IPS-NIHi7 (cell line): Measurements from ENCODE around the gene ADK.
"Not testable (repeated sequence)": the region's sequence is repeated elsewhere in the genome, so short reads cannot be mapped to it uniquely, and the experiment has no call there.

Source experiments
- DNase-seq: peaks from one replicate; pipeline ENCODE4 v3.0.0; 2012; ENCODE audit warnings: mixed read lengths; ENCODE audit errors: extremely low spot score

Gene ADK

DNA sequence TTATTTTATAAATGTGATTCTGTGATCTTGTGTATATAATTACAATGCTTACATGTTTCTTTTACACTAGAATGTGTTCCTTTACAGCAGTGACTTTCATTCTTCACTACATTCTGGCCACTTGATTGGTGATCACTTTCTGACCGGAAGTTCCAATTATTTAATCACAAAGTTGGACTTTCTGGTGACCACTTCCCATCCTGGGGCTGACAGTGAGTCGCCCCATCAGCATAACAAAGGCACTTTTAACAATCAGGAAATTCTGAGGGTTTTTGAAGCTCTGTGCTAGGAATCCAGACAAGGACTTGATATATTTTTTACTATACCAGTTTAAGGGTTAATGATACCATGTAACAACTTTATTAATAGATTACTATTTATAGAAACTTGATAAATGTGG, 393.1 kb downstream of the ADK start:
- DNase-seq, result peak; percentile 23

DNA sequence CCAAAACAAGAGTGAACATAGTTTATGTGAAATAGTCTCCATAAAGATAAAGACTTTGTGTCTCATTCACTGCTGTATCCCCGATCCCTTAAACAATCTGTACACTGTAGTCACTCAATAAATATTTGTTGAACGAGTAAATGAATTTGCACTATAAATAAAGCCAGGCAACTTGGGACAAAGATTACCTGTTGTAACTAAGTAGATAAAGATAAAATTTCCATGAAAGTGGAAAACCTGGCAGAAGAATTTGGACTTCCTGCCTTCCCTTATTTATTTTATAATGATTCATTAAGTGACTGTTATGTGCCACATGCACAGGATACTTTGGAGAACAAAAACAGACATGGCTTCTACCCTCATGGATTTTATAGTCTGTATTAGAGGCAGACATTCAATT, 397.7 kb downstream of the ADK start:
- DNase-seq, result no peak

DNA sequence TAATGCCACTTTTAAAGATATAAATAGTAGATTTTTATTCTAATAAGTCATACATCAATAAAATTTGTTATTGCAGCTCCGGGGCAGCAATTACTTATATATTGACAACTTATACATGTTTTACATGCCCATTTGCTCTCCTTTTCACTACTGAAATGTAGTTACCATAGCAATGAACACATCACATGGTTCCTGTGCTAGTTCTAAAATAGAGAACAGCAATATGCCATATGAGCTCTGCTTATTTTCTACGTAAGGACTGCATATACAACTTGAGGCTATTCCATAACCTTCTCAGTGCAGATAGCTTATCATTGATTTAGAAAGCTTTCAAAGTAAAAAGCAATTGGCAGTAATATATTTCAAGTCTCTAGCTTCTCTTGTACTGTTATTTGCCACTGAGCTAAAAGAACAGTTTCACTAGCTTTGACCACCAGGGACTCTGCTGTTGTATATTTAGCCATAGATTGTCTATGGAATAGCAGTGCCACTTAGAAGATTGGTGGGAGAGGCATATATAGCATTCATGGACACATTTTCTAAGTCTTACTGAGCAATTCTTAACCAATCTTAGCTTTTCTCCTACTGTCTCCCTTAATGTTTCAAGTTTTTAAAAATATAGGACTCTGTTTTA, 405.2 kb downstream of the ADK start:
- no peak for DNase-seq

DNA sequence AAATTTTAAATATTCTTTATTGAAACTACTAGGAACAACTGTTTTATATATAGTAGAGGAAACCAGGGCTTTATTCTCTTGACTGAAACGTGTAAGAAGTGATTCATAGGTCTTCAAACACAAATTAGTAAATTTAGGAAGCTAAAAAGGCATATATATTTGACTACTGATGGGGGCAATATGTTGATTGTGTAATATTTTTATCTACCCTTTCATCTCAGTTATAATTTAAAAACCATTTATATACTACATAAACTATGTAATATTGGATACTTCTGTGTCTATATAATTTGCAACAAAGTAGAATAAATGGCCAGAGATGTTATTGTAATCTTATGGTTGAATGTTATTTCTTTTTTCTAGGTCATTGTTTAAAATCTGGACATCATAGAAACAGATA, 406.1 kb downstream of the ADK start:
- DNase-seq, result no peak

DNA sequence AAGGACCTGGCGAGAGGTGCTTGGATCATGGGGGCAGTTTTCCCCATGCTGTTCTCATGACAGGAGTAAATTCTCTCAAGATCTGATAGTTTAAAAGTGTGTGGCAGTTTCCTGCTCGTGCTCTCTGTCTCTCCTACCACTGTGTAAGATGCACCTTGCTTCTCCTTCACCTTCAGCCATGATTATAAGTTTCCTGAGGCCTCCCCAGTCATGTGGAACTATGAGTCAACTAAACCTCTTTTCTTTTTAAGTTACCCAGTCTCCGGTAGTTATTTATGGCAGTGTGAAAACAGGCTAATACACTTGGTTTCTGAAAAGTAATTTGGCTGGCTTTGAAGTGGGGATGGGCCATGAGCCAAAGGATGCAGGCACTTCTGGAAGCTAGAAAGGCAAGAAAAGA, 407.4 kb downstream of the ADK start:
- no peak for DNase-seq

DNA sequence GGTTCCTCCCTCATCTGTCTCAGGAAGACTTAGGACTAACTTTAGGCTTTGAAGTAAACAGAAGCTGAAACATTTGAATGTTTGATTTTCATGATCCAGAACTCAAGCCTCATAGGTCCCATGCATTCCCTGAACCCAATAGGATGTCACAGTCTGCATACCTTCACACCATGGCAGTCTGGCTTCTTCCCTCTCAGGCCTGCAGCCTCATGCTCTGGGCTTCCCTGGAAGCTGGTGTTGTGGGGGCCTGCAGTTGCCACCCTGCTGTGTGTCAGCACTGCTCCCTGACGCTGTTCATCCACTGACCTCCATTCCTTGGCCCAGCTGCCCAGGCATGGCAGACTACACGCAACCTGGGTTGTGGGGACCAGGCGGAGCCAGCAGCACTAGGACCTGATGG, 407.9 kb downstream of the ADK start:
- peak; percentile 14 for DNase-seq

DNA sequence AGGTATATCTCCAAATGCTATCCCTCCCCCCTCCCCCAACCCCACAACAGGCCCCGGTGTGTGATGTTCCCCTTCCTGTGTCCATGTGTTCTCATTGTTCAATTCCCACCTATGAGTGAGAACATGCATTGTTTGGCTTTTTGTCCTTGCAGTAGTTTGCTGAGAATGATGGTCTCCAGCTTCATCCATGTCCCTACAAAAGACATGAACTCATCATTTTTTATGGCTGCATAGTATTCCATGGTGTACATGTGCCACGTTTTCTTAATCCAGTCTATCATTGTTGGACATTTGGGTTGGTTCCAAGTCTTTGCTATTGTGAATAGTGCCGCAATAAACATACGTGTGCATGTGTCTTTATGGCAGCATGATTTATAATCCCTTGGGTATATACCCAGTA, 417.9 kb downstream of the ADK start:
- not testable (repeated sequence) for DNase-seq

DNA sequence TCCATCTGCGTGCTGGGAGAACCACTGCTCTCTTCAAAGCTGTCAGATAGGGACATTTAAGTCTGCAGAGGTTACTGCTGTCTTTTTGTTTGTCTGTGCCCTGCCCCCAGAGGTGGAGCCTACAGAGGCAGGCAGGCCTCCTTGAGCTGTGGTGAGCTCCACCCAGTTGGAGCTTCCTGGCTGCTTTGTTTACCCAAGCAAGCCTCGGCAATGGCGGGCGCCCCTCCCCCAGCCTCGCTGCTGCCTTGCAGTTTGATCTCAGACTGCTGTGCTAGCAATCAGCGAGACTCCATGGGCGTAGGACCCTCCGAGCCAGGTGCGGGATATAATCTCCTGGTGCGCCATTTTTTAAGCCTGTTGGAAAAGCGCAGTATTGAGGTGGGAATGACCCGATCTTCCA, 422.5 kb downstream of the ADK start:
- DNase-seq, result not testable (repeated sequence)

DNA sequence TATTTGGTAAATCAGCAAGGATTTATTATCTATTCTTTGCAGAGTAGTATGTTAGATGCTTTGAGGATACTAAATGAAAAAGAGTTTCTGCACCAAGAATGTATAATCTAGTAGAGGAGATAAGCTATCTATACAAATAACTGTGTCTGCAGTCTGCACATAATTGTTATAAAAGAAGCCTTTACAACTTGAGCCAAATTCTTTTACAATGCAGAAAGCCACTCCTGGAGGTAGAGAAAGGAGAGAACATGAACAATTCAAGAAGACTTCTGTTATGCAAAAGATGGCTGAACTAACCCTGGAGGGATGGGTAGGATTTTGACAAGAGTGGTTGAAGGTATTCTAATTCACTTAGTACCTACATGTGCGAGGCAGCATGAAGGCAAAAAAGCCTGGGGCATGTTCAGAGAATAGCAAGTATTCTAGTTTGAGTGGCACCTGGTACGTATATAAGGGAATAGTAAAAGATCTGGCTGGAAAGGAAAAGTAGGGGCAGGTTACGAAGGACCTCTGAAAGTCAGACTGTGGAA, 424.2 kb downstream of the ADK start:
- peak; percentile 9 for DNase-seq

DNA sequence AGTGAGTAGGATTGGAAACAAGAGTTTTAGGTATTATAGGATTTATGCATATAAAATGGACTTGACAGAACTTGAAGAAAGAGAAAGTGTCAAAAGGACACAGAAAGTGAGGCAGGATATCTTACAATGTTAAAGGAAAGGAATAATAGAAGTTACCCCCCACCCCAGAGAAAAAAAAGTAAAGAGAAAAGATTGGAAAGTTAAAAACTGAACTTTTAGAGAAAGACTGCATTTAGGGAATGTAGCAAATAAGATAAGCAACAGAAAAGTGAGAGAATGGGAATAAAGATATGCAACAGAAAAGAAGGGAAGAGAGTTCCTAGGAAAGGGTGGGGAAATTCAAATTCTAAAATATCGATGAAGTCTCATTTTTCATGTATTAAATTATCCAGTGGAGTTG, 424.9 kb downstream of the ADK start:
- DNase-seq, result no peak

DNA sequence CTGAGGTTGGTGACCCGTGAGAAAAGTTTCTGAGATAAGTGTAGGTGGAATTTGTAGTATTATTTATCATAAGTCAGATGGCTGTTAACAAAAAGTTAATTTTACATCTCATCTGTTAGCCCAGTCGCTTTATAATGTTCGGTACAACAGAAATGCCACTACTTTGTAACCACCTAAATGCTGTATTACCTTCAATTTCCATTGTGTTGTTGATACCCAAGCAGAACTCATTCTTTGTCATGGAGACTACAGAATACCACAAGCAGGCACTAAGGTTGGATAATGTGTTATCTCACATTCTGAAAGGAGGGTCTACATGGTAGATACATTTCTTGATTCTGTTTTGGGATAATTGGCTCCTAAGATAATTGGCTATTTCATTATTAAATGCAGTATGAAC, 425.6 kb downstream of the ADK start:
- DNase-seq, result no peak

DNA sequence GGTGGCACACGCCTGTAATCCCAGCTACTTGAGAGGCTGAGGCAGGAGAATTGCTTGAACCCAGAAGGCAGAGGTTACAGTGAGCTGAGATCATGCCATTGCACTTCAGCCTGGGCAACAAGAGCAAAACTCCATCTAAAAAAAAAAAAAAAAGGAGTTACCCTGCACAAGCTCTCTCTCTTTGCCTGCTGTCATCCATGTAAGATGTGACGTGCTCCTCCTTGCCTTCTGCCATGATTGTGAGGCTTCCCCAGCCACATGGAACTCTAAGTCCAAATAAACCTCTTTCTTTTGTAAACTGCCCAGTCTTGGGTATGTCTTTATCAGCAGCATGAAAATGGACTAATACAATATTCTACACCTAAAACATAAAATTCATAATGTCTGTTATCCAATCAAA, 429.4 kb downstream of the ADK start:
- DNase-seq, result not testable (repeated sequence)

DNA sequence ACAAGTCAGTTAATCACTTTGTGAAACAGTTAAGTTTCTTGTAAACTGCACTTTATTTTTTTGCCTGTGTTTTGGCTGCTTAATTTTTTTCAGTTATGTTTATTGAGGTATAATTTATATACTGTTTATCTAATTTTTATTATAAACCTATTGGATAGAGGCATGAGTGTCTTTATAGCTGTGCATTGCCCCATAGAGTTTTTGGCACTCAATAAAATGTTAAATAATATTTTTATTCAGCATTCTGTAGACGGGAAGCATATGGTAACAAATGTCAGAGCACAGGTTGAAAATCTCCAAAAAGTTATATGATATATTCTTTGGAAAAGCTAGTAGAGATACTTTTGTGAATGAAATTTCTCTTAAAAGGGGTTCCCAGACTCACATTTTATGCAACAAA, 431.5 kb downstream of the ADK start:
- no peak for DNase-seq

DNA sequence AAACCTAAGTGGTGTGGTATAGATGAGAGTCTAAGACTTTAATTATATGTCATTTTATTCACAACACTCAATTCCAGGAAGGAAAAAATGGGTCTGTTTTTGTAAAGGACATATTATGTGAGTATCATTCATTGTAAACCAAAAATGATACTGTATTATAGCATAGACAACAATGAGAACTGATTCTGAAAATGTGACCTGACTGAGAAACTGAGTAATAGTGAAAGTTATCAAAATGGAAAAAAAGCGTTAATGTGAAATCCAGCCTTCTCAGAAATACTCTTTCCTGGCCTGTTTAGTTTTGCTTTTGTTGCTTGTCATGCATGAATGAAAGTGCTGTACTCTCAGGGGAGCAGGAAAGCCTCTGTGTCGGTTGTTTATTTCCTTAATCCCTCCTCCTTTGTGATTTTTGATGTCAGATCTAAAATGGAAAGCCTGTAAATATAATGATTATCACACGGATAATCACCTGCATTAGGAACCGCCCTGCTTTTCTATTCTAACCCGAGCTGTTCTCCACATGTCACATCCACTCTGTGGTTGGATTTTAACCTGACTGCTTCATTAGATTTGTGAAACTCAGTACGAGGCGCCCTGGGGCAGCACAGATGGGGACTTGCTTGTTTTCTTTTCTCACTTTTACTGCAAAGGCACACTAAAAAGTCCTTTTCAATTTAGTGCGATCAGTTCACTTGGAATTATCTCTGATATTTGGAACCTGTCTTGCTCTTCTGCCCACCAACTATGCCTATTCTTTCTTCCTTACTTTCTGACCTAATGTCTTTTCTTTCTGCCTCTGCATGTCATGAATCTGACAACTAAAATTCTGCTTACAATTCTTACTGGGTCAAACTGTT, 434.4 kb downstream of the ADK start:
- DNase-seq, result peak; percentile 5

DNA sequence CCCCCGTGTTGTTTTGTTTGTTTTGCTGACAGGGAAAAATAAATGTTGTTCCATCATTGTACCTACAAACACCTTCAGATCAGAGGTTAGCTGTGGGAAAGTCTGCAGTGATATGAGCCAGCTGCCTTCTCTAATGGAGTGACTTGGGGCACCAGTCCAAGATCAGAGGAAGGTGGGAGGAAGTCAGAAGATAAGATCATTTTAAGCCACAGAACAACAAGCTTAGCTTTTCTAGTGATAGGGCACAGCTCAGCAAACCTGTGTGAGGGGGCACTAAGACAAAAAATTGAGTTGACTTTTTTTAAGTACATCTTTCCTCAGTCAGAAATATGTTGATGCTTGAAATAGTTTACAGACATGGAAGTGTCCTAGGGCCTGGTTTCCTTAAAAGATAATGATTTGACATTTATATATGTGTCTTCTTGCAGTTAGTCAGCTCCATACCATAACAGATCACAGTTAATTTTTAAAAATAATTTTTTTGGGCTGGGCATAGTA, 435.1 kb downstream of the ADK start:
- DNase-seq, result peak; percentile 12

DNA sequence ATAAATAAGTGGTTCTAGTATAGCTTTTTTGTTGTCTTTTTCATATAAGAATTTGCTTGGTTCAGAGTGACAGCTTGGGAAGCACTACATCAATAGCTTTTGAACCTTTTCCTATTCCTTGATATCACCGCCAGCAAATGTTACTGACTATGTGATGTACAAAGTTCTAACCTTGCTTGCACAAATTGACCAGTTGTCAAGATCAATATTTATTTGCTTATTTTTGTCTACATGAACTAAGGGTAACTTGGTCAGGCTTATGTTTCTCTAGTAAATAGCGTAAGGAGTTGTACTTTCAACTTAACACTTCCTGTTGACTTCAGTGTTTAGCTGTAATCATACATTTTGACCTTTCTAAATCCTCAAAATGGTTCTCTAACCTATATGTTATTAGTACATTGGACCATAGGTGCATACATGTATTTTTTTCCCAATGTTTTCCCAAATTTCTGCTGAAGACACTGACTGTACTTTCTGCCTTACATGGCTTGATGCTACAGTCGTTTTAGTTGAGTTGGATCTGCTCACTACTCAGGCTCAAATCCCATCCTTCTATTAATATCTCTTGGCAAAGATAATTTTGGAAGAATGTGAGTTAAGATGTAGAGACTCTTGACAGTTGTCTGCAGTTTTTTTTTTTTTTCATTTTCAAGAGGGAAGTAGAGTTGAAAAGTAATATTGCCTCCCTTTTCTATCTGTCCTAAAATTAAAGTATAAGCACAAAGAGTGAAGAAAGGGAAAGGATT, 436.3 kb downstream of the ADK start:
- no peak for DNase-seq

DNA sequence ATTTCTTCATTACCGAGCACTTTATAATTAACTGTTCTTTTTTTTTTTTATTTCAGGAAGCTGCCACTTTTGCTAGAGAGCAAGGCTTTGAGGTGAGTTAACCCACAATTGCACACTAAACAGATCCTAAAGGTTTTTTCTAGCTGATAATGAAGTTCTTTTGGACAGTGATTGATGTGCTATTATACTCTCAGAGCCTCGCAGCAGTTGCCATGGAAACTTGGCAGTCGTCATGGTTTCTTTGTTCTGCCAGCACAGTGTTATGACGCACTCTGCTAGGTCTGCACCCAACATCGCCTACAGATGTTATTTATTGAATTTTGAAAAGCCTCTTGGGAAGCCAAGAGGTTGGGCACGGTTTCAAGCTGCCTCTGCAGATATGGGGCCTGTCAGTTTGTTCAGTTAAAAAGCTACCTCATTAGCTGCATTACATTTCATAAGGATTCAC, 438.2 kb downstream of the ADK start:
- no peak for DNase-seq

DNA sequence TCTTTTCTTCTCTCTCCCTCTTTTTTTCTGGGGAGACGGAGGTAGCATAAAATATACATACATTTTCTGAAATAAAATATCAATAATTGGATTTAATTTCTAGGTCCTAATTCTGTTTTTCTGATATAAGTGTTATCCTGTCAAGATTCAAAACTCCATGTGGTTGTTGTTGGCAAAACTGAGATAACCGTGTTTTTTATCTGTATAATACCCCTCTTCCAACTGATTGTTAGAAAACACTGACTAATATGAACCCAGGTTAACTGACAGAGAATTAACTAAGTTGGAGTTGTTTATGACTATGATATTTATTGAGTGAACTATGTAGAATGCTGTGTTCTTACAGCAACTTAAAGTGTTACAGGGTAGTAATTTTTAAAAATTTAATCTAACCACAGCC, 438.8 kb downstream of the ADK start:
- no peak for DNase-seq

DNA sequence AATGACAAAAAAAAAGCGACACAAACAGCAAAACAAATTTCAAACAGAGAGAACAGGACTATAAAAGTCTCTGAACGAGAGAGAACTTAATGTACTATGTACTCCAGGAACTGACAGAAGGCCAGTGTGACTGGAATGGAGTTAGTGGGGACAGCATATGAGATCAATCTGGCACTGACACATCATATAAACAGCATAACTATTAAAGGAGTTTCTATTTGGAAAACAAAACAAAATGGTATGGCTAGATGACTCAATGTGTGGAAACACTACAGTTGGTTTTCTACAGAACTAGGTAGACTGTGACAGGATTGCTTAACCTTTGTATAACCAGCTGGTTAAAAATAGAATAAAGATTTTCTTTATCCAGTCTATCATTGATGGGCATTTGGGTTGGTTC, 442.4 kb downstream of the ADK start:
- DNase-seq, result no peak

DNA sequence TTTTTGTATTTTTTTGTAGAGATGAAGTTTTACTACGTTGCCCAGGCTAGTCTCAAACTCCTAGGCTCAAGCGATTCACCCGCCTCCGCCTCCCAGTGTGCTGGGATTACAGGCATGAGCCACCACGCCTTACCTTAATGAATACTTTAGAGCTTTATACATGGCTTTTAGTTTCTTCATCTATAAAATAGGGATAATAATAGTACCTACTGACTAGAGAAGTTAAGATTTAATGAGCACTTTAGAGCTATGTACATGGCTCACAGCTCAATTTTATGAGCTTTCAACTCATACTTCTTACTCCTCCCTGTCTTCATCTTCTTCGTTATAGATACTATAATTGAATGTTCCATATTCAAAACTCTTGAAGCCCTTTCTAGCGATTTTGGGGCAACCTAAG, 445.7 kb downstream of the ADK start:
- no peak for DNase-seq

DNA sequence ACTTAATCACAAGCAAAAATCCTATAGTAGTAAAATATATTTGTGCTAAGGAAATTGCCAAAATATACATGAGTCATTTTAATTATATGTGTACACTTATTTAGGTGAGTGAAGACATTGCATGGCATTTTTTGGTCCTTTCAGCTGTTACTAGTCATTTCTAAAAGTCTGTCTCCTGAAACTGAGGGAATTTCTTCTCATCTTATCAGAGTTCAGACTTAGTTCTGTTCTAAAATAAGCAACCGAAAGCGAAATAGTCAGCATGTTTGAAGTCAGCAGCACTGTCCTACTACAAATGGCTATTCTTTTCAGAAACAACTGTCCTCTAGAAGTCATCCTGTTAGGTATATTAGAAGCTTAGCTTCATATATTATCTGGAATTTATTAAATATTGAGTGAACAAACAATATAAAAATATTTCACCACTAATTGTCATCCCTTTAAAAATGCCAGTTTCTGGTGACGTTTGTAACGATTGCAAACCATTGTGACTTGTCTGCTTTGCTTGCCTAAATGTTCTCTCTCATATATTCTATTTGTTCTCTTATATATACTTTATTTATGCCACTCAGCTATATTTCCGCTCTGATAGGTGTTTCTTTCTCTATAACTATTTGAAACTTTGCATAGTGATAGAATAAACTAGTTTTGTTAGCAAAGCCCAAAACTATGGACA, 448.0 kb downstream of the ADK start:
- no peak for DNase-seq

DNA sequence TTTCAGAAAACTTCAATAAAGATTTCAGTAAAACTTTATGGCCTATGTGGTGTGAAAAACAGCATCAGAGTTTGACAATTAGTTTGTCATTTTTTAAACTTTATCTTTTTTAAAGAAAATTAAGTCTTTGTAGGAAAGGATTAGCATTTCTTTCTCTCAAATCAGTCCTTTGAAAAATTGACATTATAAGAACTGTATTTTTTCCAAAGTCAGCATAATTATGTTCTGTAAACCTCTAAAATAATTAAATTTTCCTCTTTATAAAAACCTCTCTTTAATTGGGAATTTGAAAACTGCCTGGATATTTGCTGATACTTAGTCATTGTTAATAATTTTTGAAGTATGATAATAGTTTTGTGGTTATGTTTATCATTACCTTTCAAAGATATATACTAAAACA, 448.7 kb downstream of the ADK start:
- DNase-seq, result no peak
